Astrocyte (in vitro differentiated cells and primary cell): ENCODE data around the gene IL20RA.

Experiments used
- CTCF ChIP-seq: IDR thresholded peaks from 2 replicates; pipeline ENCODE4 v1.5.1; 2011; ENCODE audit warnings: low read depth, mild to moderate bottlenecking, inconsistent platforms, low read length, moderate library complexity; ENCODE audit not compliant: insufficient read depth
- EZH2 ChIP-seq: IDR thresholded peaks from 2 replicates; pipeline ENCODE4 v1.6.1; 2012; ENCODE audit warnings: mild to moderate bottlenecking, low read length, inconsistent platforms; ENCODE audit not compliant: insufficient read depth

DNA sequence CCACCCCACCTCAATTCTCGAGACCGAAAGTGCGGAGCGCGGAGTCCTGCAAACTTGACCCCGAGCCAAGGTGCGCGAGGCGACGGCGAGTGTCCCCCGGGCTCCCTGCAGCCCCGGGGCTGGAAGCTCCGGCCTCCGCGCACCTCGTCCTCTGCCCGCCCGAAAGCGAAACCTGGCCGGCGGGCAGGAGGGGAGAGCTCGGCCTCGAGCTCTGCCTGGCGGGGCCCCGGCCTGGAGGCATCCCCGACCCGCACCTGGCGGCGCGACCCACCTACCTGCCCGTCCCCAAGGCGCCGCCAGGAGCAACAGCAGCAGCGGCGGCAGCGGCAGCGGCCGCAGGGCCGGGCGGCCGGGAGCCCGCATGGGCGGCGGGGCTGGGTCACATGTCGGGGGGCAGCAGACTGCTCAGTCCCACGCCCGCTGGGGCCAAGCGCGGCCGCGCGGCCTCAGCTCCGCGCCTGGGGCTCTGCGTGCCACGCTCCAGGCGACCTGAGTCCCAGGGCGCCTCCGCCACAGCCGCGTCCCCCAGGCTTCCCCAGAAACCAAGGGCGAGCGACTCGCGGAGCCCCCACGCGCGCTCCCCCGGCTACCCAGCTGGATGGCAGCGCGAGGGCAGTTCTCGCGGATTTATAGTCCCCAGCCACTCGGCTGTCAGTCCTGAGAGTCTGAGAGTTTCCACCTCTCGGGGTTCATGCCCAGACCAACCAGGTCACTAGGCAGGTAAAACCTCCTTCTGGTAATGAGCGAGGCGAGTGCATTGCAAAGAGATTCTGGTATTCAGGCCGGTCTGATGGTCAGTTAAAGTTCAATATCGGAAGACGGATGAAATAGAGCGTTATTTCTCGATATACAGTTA lies at the start of gene IL20RA:
- TF ChIP-seq CTCF (no peak), EZH2 (no peak)
